Stimulated activated naive CD8-positive, alpha-beta T cell treated with anti-CD3 and anti-CD28 coated beads, Interleukin-15, Interleukin-2, amounts not matched to agents 100 ng/mL and 50 ng/mL, for 24 hours (primary cell): ENCODE results near the gene RNF217.

Experiments
- H3K27ac Mint-ChIP-seq: one replicate; pipeline ENCODE4 v1.8.0; 2021; ENCODE audit warnings: mild to moderate bottlenecking, mixed read lengths
- H3K27me3 Mint-ChIP-seq: one replicate; pipeline ENCODE4 v1.8.0; 2021; ENCODE audit warnings: mixed read lengths
- H3K36me3 Mint-ChIP-seq: one replicate; pipeline ENCODE4 v1.8.0; 2021; ENCODE audit warnings: low read depth, mixed read lengths
- H3K4me1 Mint-ChIP-seq: one replicate; pipeline ENCODE4 v1.8.0; 2021; ENCODE audit warnings: low read depth, mixed read lengths
- H3K4me3 Mint-ChIP-seq: one replicate; pipeline ENCODE4 v1.8.0; 2021; ENCODE audit warnings: mild to moderate bottlenecking, mixed read lengths
- H3K9me3 Mint-ChIP-seq: one replicate; pipeline ENCODE4 v1.8.0; 2021; ENCODE audit warnings: mixed read lengths

The RNF217 gene

DNA sequence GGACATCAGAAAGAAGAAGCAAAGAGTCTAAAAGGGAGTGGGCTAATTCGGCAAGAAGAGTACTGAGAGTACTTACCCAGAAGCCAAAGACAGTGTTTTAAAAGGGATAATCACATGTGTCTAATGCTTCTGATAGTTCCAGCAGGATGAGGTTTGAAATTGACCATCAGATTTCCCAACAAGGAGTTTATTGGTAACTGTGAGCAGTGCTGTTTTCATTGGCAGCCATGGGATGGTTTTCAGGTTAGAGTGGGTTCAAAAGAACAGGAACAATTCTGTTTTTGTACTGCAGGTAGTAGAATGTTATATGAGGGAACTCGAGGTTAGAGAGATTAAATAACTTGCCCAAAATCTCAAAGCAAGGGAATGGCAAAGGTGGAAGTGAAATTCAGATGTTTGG is 8.5 kb downstream of the RNF217 start:
- no peaks in the 10 kb centered on the region for H3K27me3 Mint-ChIP-seq
- H3K4me1 Mint-ChIP-seq: no peaks in the 10 kb centered on the region
- peaks cover 3% of the 10 kb centered on the region for H3K9me3 Mint-ChIP-seq
- no peak overlapping the region for H3K4me3 Mint-ChIP-seq
- no peak overlapping the region for H3K27ac Mint-ChIP-seq
- H3K36me3 Mint-ChIP-seq: no peaks in the 10 kb centered on the region

DNA sequence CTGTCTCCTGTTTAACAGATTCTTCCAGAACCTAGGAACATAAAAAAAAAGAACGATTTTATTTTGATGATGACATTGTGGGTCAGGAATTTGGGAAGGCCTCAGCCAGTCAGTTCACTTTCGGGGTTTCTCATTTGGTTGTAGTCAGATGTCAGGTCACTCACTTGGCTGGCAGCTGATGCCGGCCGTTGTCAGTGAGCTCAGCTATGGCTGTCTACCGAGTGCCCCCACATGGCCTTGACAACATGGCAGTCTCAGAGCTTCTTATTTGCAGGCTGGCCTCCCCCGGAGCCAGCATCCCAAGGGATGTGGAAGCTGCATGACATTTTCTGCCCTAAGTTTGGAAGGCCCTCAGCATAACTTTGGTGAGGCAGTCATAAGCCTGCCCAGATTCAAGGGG is 11.5 kb downstream of the RNF217 start:
- H3K9me3 Mint-ChIP-seq: peaks cover 3% of the 10 kb centered on the region

DNA sequence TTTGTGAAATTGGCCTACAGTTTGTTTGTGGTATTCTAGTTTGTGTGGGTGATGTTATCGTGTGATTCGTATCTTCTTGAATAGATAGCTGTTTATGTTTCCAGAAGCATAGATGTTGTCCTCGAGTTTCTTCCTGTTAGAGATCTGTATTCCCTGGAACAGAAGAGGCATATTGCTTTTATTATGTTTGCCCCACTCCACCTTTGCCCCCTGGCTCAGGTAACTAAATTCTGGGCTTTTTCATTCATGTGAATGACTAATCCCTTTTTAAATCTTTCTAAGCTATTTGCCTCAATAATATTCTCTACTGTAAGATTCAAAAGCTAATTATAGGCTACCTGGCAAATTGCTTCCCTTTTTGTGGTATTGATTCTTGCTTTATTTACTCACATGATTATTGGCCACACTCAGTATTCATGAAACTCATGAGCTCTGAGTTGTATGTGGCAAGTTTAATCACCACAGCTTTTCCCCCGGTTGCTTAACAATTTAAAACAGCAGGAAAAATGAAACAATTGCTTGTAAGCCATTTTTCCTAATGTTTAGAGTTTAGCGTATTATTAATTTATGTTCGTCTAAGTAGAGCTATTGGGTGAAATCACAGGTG is 12.6 kb downstream of the RNF217 start:
- Mint-ChIP-seq H3K9me3 (peaks cover 3% of the 10 kb centered on the region), H3K4me1 (no peaks in the 10 kb centered on the region), H3K4me3 (no peak overlapping the region), H3K36me3 (no peaks in the 10 kb centered on the region), H3K27ac (no peak overlapping the region), H3K27me3 (no peaks in the 10 kb centered on the region)

More for the DNA sequence above, 11.5 kb downstream of the RNF217 start:
- H3K4me1 Mint-ChIP-seq: no peaks in the 10 kb centered on the region
- no peaks in the 10 kb centered on the region for H3K27me3 Mint-ChIP-seq
- H3K4me3 Mint-ChIP-seq: no peak overlapping the region
- H3K36me3 Mint-ChIP-seq: no peaks in the 10 kb centered on the region
- H3K27ac Mint-ChIP-seq: no peak overlapping the region

DNA sequence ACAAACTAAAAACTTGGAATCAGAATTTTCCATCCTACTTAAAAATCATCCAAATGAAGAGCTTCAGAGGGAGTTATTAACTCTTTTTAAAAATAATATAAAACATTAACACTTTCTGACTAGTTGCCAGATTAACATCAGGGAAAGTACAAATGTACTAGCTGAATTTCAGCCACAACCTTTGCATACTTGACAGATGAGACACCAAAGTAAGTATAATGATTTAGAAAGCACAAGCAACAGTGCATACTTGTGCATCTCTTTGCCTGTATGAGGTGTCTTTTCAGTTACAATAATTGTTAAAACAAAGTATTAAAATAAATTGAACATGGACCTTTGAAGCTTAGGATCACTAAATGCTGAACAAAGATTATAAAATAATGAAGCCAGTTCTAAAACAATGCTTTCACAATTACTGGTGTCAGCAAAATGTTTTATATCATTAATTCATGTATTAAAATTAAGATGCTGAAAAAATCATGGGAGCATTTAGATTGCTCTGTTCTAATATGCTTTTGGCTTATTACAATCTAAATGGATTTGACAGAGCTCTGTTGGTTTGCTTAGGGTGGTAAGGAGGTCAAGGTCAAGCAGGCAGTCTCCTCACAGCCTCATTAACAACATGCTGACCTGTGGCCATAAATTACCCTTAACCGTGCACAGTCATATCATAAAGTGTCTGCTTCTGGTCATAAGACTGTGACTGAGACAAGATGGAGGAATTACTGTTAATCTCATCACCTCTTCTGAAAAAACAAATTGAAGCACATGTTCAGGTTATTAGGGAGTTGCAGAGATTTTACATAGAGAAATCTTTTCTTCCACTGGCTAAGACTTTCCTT is 15.1 kb downstream of the RNF217 start:
- no peaks in the 10 kb centered on the region for H3K4me1 Mint-ChIP-seq
- no peaks in the 10 kb centered on the region for H3K9me3 Mint-ChIP-seq
- no peak overlapping the region for H3K27ac Mint-ChIP-seq
- no peaks in the 10 kb centered on the region for H3K36me3 Mint-ChIP-seq
- no peaks in the 10 kb centered on the region for H3K27me3 Mint-ChIP-seq
- H3K4me3 Mint-ChIP-seq: no peak overlapping the region

DNA sequence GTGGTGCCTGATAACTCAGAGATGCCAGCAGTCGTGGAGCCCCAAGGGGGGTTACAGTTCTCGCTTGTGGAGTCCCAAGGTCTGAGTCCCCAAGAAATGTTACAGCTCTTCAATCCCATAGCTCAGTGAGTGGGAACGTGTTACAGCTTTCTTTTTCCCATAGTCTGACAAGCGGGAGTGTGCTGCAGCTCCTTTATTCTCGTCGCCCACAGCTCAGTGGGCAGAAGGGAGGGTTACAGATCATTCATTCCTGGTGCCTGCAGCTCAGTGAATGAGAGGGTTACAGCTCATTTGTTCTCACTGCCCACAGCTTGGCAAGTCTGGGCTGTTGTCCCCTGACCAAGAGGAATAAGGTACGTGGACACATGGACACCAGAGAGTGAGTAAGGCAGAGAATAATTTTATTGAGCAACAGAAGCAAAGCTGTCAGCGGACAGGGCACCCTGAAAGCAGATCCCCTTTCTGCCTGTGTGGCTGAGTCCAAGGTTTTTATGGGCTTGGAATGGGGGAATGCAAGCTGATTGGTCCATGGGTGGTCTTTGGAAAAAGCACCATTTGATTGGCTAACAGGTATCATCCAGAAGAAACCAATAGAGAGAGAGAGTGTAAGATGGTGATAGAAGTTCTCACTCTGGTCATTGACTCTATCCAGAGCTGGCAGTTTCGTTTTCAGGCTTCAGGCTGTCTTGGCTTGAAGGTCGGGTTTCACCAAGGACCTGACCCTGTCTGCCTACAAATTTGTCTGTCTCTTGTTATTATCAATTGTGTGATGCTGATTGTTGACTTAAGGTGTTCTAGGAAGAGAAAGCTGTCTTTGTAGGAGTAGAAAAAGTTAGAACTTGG is 16.4 kb downstream of the RNF217 start:
- Mint-ChIP-seq H3K27me3 (no peaks in the 10 kb centered on the region), H3K4me3 (no peak overlapping the region), H3K36me3 (no peaks in the 10 kb centered on the region), H3K27ac (no peak overlapping the region), H3K9me3 (no peaks in the 10 kb centered on the region), H3K4me1 (no peaks in the 10 kb centered on the region)

DNA sequence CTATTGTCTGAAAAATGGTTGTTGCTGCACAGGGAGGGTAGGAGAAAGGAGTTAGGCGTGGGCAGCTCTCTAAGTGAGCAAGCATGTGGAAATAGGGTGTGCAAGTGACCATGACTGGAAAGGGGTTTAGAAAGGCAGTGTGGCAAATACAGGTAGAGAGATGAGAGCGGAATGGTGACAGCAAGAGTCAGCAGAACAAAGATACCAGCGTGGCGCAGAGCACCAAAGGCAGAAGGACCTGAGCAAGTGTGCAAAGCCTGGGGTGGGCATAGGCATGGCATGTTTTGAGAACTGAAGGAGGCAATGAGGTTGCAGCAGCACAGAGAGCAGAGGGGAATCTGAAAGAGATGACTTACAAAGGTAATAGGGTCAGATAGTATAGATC is 17.0 kb downstream of the RNF217 start:
- Mint-ChIP-seq H3K36me3 (no peaks in the 10 kb centered on the region), H3K27me3 (no peaks in the 10 kb centered on the region), H3K4me3 (no peak overlapping the region), H3K9me3 (no peaks in the 10 kb centered on the region), H3K4me1 (no peaks in the 10 kb centered on the region), H3K27ac (no peak overlapping the region)

DNA sequence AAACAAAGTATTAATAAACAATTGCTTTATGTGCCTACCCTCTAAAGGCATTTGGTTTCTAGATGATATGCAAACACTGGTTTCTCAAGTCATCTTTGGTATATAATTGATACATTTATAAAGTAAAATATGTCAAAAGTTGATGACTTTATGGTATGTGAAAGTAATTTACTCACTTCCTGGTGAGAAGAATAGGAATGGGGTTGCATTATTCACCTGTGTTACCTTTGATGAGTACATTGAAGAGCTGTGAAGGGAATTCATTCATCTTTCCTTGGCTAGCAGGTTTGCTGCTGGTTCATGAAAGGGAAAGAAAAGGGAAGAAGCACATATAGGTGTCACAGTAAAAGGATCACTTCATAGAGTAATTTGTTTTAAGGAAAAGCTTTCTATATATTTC is 20.4 kb downstream of the RNF217 start:
- no peaks in the 10 kb centered on the region for H3K4me1 Mint-ChIP-seq
- H3K27ac Mint-ChIP-seq: no peak overlapping the region
- no peak overlapping the region for H3K4me3 Mint-ChIP-seq
- H3K9me3 Mint-ChIP-seq: no peaks in the 10 kb centered on the region
- no peaks in the 10 kb centered on the region for H3K27me3 Mint-ChIP-seq
- no peaks in the 10 kb centered on the region for H3K36me3 Mint-ChIP-seq

DNA sequence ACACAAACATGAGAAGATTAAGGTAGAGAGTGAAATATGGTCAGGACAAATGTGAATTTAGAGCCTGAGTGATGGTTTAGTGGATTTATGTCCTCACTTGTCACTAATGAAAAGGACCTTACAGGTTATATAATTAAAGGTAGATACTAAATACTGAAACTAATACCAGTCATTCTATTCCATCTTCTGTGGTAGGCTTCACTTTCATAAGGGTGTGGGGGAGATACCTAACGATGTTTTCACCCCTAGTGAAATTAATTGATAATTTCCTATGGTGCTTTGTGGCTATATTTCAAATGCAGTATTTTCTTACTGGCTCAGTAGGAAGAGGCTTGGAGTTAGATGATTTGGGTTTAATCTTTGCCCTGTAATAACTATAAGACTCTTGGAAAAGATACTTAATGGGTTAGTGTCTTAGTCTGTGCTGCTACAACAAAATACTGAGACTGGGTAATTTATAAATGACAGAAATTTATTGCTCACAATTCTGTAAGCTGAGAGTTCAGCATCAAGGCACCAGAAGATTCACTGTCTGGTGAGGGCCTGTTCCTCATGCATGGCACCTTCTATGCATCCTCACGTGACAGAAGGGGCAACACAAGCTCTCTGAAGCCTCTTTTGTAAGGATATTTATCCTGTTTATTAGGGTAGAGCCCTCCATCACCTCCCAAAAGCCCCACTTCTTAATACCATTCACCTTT is 21.3 kb downstream of the RNF217 start:
- Mint-ChIP-seq H3K27me3 (no peaks in the 10 kb centered on the region), H3K27ac (no peak overlapping the region), H3K4me3 (no peak overlapping the region), H3K9me3 (no peaks in the 10 kb centered on the region), H3K36me3 (no peaks in the 10 kb centered on the region), H3K4me1 (no peaks in the 10 kb centered on the region)

DNA sequence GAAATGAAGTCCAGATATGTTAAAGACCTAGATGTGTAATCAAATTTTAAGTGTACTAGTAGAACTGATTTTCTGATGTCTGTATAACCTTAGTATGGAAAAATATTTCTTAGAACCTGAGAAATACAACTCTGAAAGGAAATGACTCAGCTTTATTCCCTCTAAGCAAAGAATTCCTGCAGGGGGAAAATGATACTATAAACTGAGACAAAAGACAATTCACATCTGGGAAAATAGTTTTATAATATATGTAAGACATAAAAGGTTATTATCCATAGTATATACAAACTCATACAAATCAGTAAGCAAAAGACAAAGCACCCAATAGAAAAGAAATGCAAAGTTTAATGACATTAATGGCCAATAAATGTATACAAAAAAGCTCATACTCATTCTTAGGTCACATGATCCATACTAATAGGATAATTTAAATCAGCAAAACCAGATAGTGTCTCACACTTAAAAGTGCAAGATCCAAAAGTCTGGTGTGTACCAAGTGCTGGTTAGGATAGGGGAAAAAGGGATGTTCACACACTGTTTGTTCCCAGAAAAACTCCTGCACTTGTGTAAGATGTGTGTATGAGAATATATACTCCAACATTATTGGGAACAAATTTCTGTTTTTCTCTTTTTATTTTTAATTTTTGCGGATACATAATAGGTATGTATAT is 22.6 kb downstream of the RNF217 start:
- Mint-ChIP-seq H3K4me1 (no peaks in the 10 kb centered on the region), H3K27ac (no peak overlapping the region), H3K27me3 (no peaks in the 10 kb centered on the region), H3K36me3 (no peaks in the 10 kb centered on the region), H3K9me3 (no peaks in the 10 kb centered on the region), H3K4me3 (no peak overlapping the region)

DNA sequence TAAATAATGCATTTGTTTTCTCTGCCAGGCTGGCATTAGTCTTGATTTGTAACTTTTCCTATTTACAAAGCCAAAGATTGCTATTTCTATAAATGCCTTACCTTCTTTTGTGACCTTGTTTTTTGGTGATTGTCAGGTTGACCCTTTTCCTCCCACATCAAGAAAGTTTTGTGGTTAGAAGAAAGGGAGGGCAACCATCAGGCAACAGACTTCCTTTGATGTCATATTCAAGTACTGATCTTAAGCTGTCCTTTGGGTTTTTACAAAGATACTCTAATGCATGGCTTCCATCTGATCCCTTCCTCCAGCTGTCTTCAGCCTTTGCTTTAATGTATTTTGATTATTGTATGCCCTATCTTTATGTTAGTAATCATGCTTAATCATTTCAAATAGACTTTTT is 23.9 kb downstream of the RNF217 start:
- H3K27ac Mint-ChIP-seq: no peak overlapping the region

DNA sequence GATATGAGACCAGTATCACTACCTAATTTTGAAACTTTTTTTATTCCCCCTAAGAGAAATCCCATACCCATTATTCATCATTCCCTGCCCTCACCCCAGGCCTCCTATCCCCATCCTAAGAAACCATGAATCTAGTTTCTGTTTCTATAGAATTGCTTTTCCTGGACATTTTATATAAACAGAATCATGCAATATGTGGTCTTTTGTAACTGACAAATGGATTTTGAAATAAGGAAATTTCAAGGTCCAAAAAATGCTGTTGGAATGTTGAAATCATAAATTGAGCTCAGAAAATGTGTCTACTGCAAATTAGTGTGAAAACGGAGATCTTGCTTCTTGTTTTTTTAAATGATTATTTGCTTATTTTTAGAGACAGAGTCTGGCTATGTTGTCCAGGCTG is 25.1 kb downstream of the RNF217 start:
- Mint-ChIP-seq H3K9me3 (no peaks in the 10 kb centered on the region), H3K4me1 (no peaks in the 10 kb centered on the region), H3K36me3 (no peaks in the 10 kb centered on the region), H3K27me3 (no peaks in the 10 kb centered on the region), H3K27ac (no peak overlapping the region), H3K4me3 (no peak overlapping the region)

More for the DNA sequence above, 23.9 kb downstream of the RNF217 start:
- Mint-ChIP-seq H3K9me3 (no peaks in the 10 kb centered on the region), H3K27me3 (no peaks in the 10 kb centered on the region), H3K4me3 (no peak overlapping the region), H3K4me1 (no peaks in the 10 kb centered on the region), H3K36me3 (no peaks in the 10 kb centered on the region)

DNA sequence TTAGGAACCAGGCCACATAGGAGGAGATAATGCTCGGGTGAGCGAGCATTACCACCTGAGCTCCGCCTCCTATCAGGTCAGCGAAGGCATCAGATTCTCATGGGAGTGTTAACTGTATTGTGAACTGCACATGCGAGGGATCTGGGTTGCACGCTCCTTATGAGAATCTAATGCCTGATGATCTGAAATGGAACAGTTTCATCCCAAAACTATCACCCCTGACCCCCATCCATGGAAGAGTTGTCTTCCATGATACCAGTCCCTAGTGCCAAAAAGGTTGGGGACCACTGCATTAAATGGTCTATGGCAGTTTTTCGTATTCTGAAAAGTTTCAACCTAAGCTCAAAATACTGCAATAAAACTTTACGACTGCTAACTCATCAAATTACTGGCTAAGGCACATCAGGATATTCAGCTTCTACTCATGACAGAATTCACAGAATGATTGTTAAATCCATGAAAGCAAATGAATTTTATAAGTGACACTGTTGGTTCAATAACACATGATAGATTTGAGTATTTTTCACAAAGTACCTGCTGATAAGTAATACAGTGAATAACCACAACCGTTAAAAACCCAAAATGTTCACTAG is 25.9 kb downstream of the RNF217 start:
- no peak overlapping the region for H3K4me3 Mint-ChIP-seq
- no peak overlapping the region for H3K27ac Mint-ChIP-seq
- no peaks in the 10 kb centered on the region for H3K36me3 Mint-ChIP-seq
- H3K4me1 Mint-ChIP-seq: no peaks in the 10 kb centered on the region
- H3K27me3 Mint-ChIP-seq: no peaks in the 10 kb centered on the region
- H3K9me3 Mint-ChIP-seq: no peaks in the 10 kb centered on the region

DNA sequence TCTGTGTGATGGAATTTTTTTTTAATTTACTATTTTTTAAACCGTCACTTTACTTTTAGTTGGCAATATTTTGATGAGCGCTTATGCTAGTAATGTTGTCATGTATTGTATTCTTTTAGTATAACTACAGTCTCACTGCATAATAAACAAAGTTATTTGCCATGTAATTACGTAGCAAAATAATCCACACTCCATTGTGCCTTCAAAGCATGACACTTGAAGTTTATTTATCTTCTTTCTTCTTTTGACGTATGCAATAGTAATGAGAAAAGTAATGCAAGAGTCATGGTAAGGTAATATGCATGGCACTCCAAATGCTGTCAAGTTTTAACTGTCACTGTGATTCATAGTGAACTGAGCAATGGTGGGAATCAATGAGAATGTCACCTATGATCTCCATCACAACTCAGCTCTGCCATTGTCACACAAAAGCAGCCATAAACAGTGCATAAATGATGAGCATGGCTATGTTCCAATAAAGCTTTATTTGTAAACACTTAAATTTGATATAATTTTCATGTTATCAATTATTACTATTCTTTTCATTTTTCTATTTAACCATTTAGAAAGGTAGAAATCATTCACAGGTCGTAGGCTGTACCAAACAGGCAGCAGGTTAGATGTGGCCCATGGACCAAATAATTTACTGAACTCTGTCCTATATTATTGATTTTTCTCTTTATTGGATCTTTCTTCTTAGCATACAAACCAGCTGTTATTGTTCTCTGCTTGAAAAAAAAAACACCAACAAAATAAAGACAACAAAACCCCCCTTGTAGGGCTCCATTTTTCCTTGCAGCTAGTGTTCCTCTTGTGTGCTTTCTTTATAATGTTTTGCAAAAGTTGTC is 27.1 kb downstream of the RNF217 start:
- no peaks in the 10 kb centered on the region for H3K36me3 Mint-ChIP-seq
- no peak overlapping the region for H3K4me3 Mint-ChIP-seq
- H3K27me3 Mint-ChIP-seq: no peaks in the 10 kb centered on the region
- H3K27ac Mint-ChIP-seq: no peak overlapping the region
- no peaks in the 10 kb centered on the region for H3K4me1 Mint-ChIP-seq
- no peaks in the 10 kb centered on the region for H3K9me3 Mint-ChIP-seq
